Heart right ventricle (tissue), 16 donors: Measurements from ENCODE around the gene PCNT. TPM values are rescaled to one million over a fixed set of nuclear protein-coding genes. Genes with fewer than 3 reads are reported as not detected.

ENCODE experiments used
- ATAC-seq, 8 donors: fragments of 200-7000 bp; cut with Tn5 transposase; one replicate each; pipeline ENCODE4 v1.9.1; 2020; ENCODE audit warnings: mild to moderate bottlenecking in 8 of 8, moderate library complexity in 8 of 8, moderate number of reproducible peaks in 1 of 8
- DNase-seq, 2 donors: peaks; one replicate each; pipeline ENCODE4 v3.0.0-alpha.2; 2020
- H3K27ac ChIP-seq, 10 donors: fragments of 200-600 bp; sonication (generic) in 2 of 10; one replicate each; pipeline versions ENCODE4 v1.5.0 to v1.8.0; 2020 to 2022; ENCODE audit warnings: mild to moderate bottlenecking in 3 of 10
- H3K27me3 ChIP-seq, 7 donors: fragments of 200-600 bp; one replicate each; pipeline ENCODE4 v1.8.0; 2021 to 2022; ENCODE audit warnings: mild to moderate bottlenecking in 2 of 7
- H3K36me3 ChIP-seq, 9 donors: fragments of 200-600 bp; sonication (generic) in 1 of 9; one replicate each; pipeline versions ENCODE4 v1.5.0 to v1.8.0; 2020 to 2022; ENCODE audit warnings: mild to moderate bottlenecking in 2 of 9
- H3K4me1 ChIP-seq, 9 donors: fragments of 200-600 bp; sonication (generic) in 1 of 9; one replicate each; pipeline versions ENCODE4 v1.5.0 to v1.8.0; 2020 to 2022; ENCODE audit warnings: mild to moderate bottlenecking in 4 of 9
- H3K4me3 ChIP-seq, 10 donors: fragments of 200-600 bp; sonication (generic) in 2 of 10; one replicate each; pipeline versions ENCODE4 v1.5.0 to v1.8.0; 2020 to 2022; ENCODE audit warnings: mild to moderate bottlenecking in 7 of 10, moderate library complexity in 2 of 10
- H3K9me3 ChIP-seq, 11 donors: fragments of 200-600 bp in 10 of 11; sonication (generic) in 2 of 11; one replicate each; pipeline versions ENCODE4 v1.5.0 to v1.8.0; 2013 to 2022; ENCODE audit warnings: mild to moderate bottlenecking in 2 of 11, control low read depth in 1 of 11, moderate library complexity in 1 of 11
- CTCF ChIP-seq, 9 donors: fragments of 200-600 bp; sonication (generic) in 2 of 9; IDR thresholded peaks; one replicate each; pipeline versions ENCODE4 v1.5.0 to v1.8.0; 2021 to 2022; ENCODE audit warnings: antibody characterized with exemption in 9 of 9, mild to moderate bottlenecking in 5 of 9, moderate library complexity in 1 of 9
- WGBS, 2 donors: extraction: QIAGEN DNeasy Blood & Tissue Kit; methylation state at CpG; one replicate each; pipeline ENCODE4 v1.1.7; 2013; ENCODE audit warnings: inconsistent platforms in 1 of 2; 5-methylcytosine and 5-hydroxymethylcytosine counted together
- intact Hi-C, 10 donors: fragments of 100-400 bp; cut with DNase I; formaldehyde crosslinking; loops; one replicate each; pipeline versions ENCODE4 v1.11.1 to v1.14.2; 2022
- polyA plus RNA-seq, 2 donors: library from polyadenylated mRNA; stranded (reverse); fragments of 200-250 nt; gene quantifications; one replicate each; pipeline ENCODE4 v1.2.3, GENCODE V29; 2013
- total RNA-seq, 10 donors: library from RNA; stranded (reverse); fragmentation: NEBNext Ultra II Directional in 3 of 10; extraction: Animal tissue kit (Norgen Biotek cat#: 25700) in 3 of 10; gene quantifications; one replicate each; pipeline versions ENCODE4 v1.2.1 to v1.2.4, GENCODE V29; 2021 to 2023
- donor health status: Arrhythmogenic right ventricular cardiomyopathy.
- donor health status: ischemic (EF 13 %, LVEDD 7.1; RV severe dilation, severe dysfunction).
- donor health status: healthy with polysubstance abuse.
- donor health status: DM: no; HTN: yes; CAD: no.
- donor health status: DM: no; HTN: no; CAD: no.
- donor health status: ischemic (EF 25% LVEDD 6.9; RV normal size, moderate dysfunction).
- donor health status: ischemic (EF 25% LVEDD 5.7; RV mildly dilated, moderate dysfunction).
- donor health status: healthy.
- donor health status: DM: yes; HTN: yes; CAD: no.
- donor health status: Ischemic cardiomyopathy.
- donor health status: ischemic (EF 35%, LVEDD 5.7; RV mildly dilated, moderate dysfunction).
- donor health status: nonischemic (EF 11% LVEDD 7.7; RV severe dilation, severe dysfunction).
- donor health status: DM: yes; HTN: yes; CAD: no.
- donor health status: PGD.
- donor health status: ischemic (EF 29% LVEDD 5.4; RV normal size, mild dysfunction).
- donor health status: nonischemic (EF 23%, LVEDD 6.1; RV moderate dilation, normal function).

PCNT gene
- total and polyA plus RNA-seq, 12 donors, result 17.5 to 58.6 (median 26.9) TPM

GRCh38 chr21:46344219-46344915 lies 20.4 kb downstream of the PCNT start:
- H3K4me3 ChIP-seq, result no peak overlapping the region
- ATAC-seq (no peak), DNase-seq (no peak)
- H3K36me3 ChIP-seq, result peaks cover 0 to 65% (median 21%) of the 10 kb centered on the region in 9 donors
- H3K27me3 ChIP-seq, result no peaks in the 10 kb centered on the region
- no peak for TF ChIP-seq CTCF (IDR thresholded peaks at IDR 0.05)
- H3K27ac ChIP-seq, result no peak overlapping the region
- WGBS, 2 donors, result 95% methylated on average over 20 of the region's 20 CpGs
- intact Hi-C loops, result no loop called here
- peaks cover 0 to 8% (median 0%) of the 10 kb centered on the region in 9 donors for H3K4me1 ChIP-seq
- H3K9me3 ChIP-seq, result no peaks in the 10 kb centered on the region

- H3K27me3 ChIP-seq, result no peaks in the 10 kb centered on the region
- no peak overlapping the region for H3K4me3 ChIP-seq
- H3K4me1 ChIP-seq, result peaks cover 0 to 8% (median 0%) of the 10 kb centered on the region in 9 donors
- TF ChIP-seq CTCF (IDR thresholded peaks at IDR 0.05), result no peak
- no peak for DNase-seq
- H3K36me3 ChIP-seq, result peaks cover 0 to 68% (median 29%) of the 10 kb centered on the region in 9 donors
- H3K9me3 ChIP-seq, result no peaks in the 10 kb centered on the region
- intact Hi-C loops, result no loop called here
- no peak for ATAC-seq
- 91 to 95% methylated on average over 14 of the region's 14 CpGs for WGBS, 2 donors
- no peak overlapping the region for H3K27ac ChIP-seq
Observed at GRCh38 chr21:46345861-46346260, 21.9 kb downstream of the PCNT start.

GRCh38 chr21:46346296-46347202 lies 22.6 kb downstream of the PCNT start:
- WGBS, 2 donors, result 94 to 98% methylated on average over 34 of the region's 34 CpGs
- Histone ChIP-seq H3K27me3 (no peaks in the 10 kb centered on the region), H3K27ac (no peak overlapping the region), H3K4me3 (no peak overlapping the region), H3K4me1 (peaks cover 0 to 8% (median 0%) of the 10 kb centered on the region in 9 donors), H3K36me3 (peaks cover 0 to 72% (median 36%) of the 10 kb centered on the region in 9 donors), H3K9me3 (no peaks in the 10 kb centered on the region)
- DNase-seq (no peak), ATAC-seq (peak in 1 of 8 donors; percentile 26)
- TF ChIP-seq CTCF (IDR thresholded peaks at IDR 0.05), result no peak
- intact Hi-C loops, result no loop called here

GRCh38 chr21:46347203-46347550 lies 23.2 kb downstream of the PCNT start:
- no peaks in the 10 kb centered on the region for H3K27me3 ChIP-seq
- H3K4me3 ChIP-seq, result no peak overlapping the region
- intact Hi-C loops, result no loop called here
- ATAC-seq (peak in 2 of 8 donors; percentile 5 to 11), DNase-seq (no peak)
- no peaks in the 10 kb centered on the region for H3K9me3 ChIP-seq
- TF ChIP-seq CTCF (IDR thresholded peaks at IDR 0.05), result no peak
- H3K36me3 ChIP-seq, result peaks cover 0 to 78% (median 40%) of the 10 kb centered on the region in 9 donors
- peak overlapping the region in 1 of 10 donors; percentile 39 for H3K27ac ChIP-seq
- 61 to 67% methylated on average over 10 of the region's 10 CpGs for WGBS, 2 donors
- H3K4me1 ChIP-seq, result peaks cover 0 to 8% (median 0%) of the 10 kb centered on the region in 9 donors
